NK-92 treated with Interleukin-12 subunit alpha and Interleukin-12 subunit beta, amount 100 ng/mL, for 24 hours (cell line): ENCODE results near the gene PSKH1.
"Not testable (repeated sequence)": the region's sequence is repeated elsewhere in the genome, so short reads cannot be mapped to it uniquely, and the experiment has no call there.

Source experiments
- DNase-seq: peaks from one replicate; lab custom pipeline; 2025; lab: John Stamatoyannopoulos, UW

Gene PSKH1

DNA sequence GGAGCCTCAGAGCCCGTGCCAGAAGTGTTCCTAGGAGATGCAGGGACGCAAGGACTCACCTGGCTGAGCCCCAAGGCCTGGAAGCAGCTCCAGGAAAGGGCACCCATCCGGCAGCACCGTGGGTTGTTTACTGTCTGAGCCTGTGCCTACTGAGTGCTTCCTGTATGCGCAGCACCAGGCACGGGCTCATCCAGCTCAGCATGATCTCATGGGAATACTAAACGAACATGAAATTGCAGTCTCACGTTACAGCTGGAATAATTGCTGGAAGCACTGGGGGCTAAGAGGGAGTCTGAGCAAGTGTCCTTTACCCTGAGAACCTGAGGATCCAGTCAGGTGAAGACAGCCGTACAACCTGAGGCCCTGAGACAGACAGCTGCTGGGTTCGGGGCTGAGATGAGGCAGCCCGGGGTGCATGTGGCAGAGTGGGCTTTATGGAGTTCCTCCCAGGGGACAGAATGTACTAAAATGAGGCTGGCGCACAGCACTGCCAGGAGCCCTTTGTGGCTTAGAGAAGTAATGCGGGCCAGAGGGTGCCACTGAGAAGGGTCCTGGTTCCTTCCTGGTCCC is 33.2 kb downstream of the PSKH1 start:
- DNase-seq = no peak

- DNase-seq = no peak
Observed at GRCh38 chr16:67927131-67927941, 34.3 kb downstream of the PSKH1 start.

DNA sequence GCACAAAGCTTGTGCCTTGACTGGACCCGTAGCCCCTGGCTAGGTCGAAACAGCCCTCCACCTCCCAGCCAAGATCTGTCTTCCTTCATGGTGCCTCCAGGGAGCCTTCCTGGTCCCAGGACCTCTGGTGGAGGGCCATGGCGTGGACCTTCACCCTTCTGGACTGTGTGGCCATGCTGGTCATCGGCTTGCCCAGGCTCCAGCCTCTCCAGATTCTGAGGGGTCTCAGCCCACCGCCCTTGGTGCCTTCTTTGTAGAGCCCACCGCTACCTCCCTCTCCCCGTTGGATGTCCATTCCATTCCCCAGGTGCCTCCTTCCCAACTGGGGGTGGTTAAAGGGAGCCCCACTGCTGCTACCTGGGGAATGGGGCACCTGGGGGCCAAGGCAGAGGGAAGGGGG is 35.1 kb downstream of the PSKH1 start:
- DNase-seq = no peak

DNA sequence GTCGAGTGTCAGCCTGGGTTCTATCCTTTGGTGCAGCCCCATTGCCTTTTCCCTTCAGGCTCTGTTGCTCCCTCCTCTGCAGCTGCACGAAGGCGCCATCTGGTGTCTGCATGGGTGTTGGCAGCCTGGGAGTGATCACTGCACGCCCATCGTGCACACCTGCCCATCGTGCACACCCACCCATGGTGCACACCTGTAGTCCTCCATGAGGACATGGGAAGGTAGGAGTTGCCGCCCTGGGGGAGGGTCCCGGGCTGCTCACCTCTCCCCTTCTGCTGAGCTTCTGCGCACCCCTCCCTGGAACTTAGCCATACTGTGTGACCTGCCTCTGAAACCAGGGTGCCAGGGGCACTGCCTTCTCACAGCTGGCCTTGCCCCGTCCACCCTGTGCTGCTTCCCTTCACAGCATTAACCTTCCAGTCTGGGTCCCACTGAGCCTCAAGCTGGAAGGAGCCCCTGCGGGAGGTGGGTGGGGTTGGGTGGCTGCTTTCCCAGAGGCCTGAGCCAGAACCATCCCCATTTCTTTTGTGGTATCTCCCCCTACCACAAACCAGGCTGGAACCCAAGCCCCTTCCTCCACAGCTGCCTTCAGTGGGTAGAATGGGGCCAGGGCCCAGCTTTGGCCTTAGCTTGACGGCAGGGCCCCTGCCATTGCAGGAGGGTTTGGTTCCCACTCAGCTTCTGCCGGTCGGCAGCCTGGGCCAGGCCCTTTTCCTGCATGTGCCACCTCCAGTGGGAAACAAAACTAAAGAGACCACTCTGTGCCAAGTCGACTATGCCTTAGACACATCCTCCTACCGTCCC is 35.7 kb downstream of the PSKH1 start:
- DNase-seq = peak; percentile 39

GRCh38 chr16:67930191-67930590 is 37.1 kb downstream of the PSKH1 start:
- no peak for DNase-seq

DNA sequence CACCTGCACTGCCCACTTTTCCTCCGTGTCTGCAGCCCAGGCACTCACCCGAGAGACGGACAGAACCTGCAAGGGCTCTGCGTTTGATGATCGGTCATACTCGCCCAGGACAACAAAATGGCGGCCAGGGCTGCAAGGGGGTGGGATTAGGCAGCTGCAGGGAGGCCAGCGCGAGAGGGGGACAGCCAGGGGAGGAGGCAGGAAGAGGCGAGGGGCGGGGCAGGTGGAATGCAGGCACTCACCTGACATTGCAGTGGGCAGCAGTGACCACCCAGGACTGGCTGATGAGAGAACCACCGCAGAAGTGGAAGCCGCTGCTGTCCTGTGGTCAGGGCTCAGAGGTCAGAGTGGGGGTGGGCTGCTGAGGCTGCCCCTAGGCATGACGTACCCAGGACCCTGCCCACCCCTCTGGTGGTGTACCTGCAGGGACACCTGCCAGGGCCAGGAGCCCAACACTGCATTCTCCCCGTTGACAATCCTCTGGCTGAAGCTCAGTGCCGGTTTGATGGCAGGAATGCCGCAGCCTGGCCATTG is 37.7 kb downstream of the PSKH1 start:
- no peak for DNase-seq

- DNase-seq = no peak
Observed at GRCh38 chr16:67931712-67932461, 38.8 kb downstream of the PSKH1 start, which contains the start of gene CTRL. TSS of gene CTRL (minus strand) at chr16:67931862. CDS start at chr16:67931852, 10 bp downstream.

- DNase-seq = no peak
Observed at GRCh38 chr16:67932462-67932840, 39.4 kb downstream of the PSKH1 start.

- DNase-seq = no peak
Observed at GRCh38 chr16:67933805-67934204, 40.8 kb downstream of the PSKH1 start.

DNA sequence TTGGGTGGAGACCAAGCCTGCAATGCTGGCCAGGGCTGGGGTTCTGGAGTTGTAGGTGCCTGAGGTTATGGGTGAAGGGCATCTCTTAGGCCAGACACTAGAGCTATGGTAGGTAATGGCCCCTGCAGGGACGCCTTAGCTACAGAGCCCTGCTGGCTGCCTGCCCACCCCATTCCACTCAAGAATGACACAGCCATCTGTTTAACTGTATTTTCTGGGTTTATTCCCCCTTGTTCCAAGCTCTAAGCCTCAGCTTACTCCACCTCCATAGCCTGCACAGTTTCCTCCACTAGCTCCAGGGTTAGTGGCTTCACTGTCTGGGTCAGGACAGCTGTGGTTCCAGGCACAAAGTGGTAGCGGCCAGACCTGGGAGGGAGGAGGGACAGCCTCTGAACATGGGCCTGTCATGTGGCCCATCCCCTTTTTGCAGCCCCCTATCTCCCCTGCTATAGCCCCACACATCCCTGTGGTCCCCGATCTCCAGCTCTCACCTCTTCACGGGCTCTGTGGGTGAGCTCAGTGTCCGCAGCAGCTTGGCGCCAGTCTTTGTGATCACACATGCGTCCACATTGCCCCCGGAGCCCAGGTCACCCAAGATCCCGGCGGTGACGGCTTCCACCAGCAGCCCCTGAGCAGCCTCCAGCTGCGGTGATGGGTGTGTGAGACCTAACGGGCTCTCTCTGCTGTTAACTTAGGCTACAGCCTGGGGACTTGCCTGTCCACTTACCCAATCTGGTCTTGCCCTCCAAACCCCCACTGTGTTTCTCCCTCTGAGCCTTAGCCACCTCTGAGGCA is 41.4 kb downstream of the PSKH1 start:
- no peak for DNase-seq

- no peak for DNase-seq
Observed at GRCh38 chr16:67935101-67935401, 42.0 kb downstream of the PSKH1 start.

GRCh38 chr16:67935402-67936123 is 42.5 kb downstream of the PSKH1 start:
- DNase-seq = peak; percentile 92

GRCh38 chr16:67936124-67936879 is 43.2 kb downstream of the PSKH1 start, which contains the start of gene PSMB10:
TSS of gene PSMB10 (minus strand) at chr16:67936850. CDS start at chr16:67936749, 101 bp downstream.
- DNase-seq = peak; percentile 57

DNA sequence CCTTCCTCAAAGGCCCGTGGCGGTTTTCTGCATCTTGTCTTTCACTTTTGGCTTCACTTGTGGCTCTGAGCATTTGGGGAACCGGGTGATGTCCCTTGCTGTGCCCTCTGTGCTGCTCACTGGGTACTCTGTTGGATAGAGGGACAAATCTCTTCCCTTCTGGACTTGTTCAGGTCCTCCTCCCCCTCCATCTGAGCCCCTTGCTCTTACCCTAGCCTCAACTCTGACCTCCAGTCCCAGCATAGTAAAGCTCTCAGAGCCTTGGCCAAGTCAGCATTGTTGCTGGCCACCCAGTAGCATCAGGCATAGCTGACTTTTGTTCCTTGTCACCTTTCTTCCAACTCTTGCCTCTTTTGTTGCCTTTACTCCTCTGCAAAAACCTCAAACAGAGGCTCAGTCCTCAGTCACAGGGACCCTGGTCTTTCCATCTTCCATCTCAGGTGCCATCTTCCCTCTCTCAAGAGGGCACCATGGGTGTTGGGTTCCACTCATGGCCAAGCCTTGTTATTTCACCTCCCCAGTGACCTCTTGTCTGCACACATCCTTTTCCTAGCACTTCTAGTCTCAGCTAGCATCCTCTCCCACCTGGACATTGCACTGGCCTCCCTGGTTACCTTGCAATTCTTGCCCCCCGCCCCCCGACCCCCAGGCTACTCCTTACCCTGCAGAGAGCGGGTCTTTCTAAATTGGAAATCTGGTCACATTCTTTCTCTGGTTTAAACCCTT is 44.0 kb downstream of the PSKH1 start:
- DNase-seq = no peak

- not testable (repeated sequence) for DNase-seq
Observed at GRCh38 chr16:67937713-67938112, 44.7 kb downstream of the PSKH1 start.

GRCh38 chr16:67939507-67940445 is 46.7 kb downstream of the PSKH1 start:
- DNase-seq = no peak

- no peak for DNase-seq
Observed at GRCh38 chr16:67940446-67941089, 47.5 kb downstream of the PSKH1 start.
